Body of pancreas (tissue), 4 donors: Measurements from ENCODE around the gene ENOPH1. TPM values are rescaled to one million over a fixed set of nuclear protein-coding genes. Genes with fewer than 3 reads are reported as not detected.

Experiments used
- ATAC-seq: fragments of 150-250 bp; one replicate; pipeline ENCODE4 v1.9.1; 2016
- DNase-seq, 4 donors: peaks; one replicate each; pipeline ENCODE4 v3.0.0-alpha.2; 2019
- H3K27ac ChIP-seq, 4 donors: fragments of 200-600 bp; sonication (generic); 1 replicate in 3 of 4; 2 replicates in 1 of 4; pipeline versions ENCODE4 v1.5.1 to v1.6.1; 2016 to 2019; ENCODE audit warnings: mild to moderate bottlenecking in 1 of 4, mixed read lengths in 1 of 4, moderate library complexity in 1 of 4
- H3K27me3 ChIP-seq, 2 donors: fragments of 200-600 bp; sonication (generic); one replicate each; pipeline ENCODE4 v1.6.0; 2016; ENCODE audit warnings: mild to moderate bottlenecking in 1 of 2
- H3K36me3 ChIP-seq, 2 donors: fragments of 200-600 bp; sonication (generic); replicated peaks in 1 of 2; 2 replicates each; pipeline ENCODE4 v1.5.1; 2016; ENCODE audit warnings: low read depth in 2 of 2; ENCODE audit not compliant: insufficient read depth in 1 of 2
- H3K4me1 ChIP-seq: fragments of 200-600 bp; sonication (generic); one replicate; pipeline ENCODE4 v1.6.0; 2016
- H3K4me3 ChIP-seq, 2 donors: fragments of 200-600 bp; sonication (generic); 1 replicate in 1 of 2; 2 replicates in 1 of 2; pipeline ENCODE4 v1.5.1; 2016 to 2019
- H3K9me3 ChIP-seq, 3 donors: fragments of 200-600 bp; sonication (generic); 1 replicate in 2 of 3; 2 replicates in 1 of 3; pipeline ENCODE4 v1.5.1; 2016
- POLR2A ChIP-seq, 3 donors: fragments of 450-650 bp; IDR thresholded peaks; one replicate each; pipeline ENCODE4 v1.6.1; 2016; ENCODE audit warnings: antibody characterized with exemption in 3 of 3, mild to moderate bottlenecking in 2 of 3
- WGBS, 2 donors: methylation state at CpG; one replicate each; pipeline ENCODE4 v1.1.5; 2017; 5-methylcytosine and 5-hydroxymethylcytosine counted together
- intact Hi-C: fragments of 100-400 bp; cut with DNase I; formaldehyde crosslinking; loops from one replicate; pipeline ENCODE4 v1.15.1; 2023
- total RNA-seq, 2 donors: library from RNA; depleted of rRNA; stranded (reverse); fragments of >200 nt; gene quantifications; one replicate each; pipeline ENCODE4 v1.1.0, GENCODE V29; 2016
- TF ChIP-seq, protein P1 (sequence below), 7 experiments: fragments of 450-650 bp in 4 of 7; fragments of 200-600 bp in 3 of 7; sonication (generic) in 3 of 7; IDR thresholded peaks; one replicate each; pipeline ENCODE4 v1.5.1; 2016 to 2019; ENCODE audit warnings: antibody characterized with exemption in 7 of 7

The ENOPH1 gene
- total RNA-seq, 2 donors from 2014 or later, result 6.3 to 17.4 TPM

DNA sequence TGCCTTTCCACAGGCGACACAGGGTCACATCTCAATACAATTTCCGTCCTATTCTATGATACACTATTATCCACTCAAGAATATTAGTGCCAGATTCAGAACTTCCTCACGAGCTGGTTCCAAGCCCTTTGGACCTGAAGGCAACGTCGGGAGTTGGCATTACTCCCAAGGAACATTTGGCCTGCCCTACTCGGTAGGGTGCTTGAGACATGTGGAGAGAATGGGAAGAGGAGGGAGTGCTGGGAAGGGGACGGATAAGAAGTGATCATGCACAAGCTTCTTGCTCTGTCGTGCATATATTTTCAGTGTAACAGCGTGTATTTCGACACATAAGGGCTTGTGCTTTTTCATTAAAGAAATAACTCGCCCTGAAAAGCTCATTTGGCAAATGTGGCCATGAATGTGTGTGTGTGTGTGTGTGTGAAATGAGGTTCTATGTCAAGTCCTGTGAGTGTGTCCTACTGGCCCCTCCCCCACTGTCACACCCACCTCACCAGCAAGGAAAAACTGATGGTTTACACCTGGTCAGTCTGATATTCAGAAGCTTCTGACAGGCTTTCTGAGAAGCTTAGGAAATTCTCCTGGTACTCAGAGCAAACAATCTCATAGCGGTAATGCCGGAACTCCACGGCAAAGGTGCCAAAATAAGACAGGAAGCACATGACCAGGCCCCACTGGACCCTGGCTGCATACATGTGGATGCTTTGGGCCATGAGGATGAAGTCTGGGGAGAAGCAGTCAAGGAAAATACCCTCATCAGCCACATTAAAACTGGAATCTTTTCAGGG, 54.8 kb downstream of the ENOPH1 start:
- Histone ChIP-seq H3K4me1 (no peaks in the 10 kb centered on the region), H3K9me3 (no peaks in the 10 kb centered on the region), H3K36me3 (no peaks in the 10 kb centered on the region), H3K4me3 (no peak overlapping the region), H3K27me3 (no peaks in the 10 kb centered on the region), H3K27ac (no peak overlapping the region)
- intact Hi-C loops, result no loop called here
- 70 to 72% methylated on average over 14 of the region's 14 CpGs for WGBS, 2 donors
- DNase-seq (no peak), ATAC-seq (no peak)
- no peak for TF ChIP-seq POLR2A (IDR thresholded peaks at IDR 0.05)
- TF ChIP-seq, protein P1, sequence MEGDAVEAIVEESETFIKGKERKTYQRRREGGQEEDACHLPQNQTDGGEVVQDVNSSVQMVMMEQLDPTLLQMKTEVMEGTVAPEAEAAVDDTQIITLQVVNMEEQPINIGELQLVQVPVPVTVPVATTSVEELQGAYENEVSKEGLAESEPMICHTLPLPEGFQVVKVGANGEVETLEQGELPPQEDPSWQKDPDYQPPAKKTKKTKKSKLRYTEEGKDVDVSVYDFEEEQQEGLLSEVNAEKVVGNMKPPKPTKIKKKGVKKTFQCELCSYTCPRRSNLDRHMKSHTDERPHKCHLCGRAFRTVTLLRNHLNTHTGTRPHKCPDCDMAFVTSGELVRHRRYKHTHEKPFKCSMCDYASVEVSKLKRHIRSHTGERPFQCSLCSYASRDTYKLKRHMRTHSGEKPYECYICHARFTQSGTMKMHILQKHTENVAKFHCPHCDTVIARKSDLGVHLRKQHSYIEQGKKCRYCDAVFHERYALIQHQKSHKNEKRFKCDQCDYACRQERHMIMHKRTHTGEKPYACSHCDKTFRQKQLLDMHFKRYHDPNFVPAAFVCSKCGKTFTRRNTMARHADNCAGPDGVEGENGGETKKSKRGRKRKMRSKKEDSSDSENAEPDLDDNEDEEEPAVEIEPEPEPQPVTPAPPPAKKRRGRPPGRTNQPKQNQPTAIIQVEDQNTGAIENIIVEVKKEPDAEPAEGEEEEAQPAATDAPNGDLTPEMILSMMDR (IDR thresholded peaks at IDR 0.05), result no peak

DNA sequence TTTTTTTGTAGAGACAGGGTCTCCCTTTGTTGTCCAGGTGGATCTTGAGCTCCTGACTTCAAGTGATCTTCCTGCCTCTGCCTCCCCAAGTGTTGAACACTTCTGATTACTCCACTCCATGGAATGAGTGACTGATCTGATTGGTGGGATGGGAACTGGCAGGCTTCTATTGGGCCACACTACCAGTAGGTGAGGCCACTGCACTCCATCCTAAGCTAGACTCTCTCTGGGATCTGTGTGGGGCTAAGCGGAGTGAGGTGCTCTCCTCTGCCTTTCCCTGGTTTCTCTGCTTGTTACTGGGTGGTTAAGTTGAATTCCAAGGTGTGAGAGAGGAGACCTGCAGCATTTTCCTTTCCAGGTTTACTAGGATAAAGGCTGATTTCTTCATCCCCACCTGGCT, 58.7 kb downstream of the ENOPH1 start:
- DNase-seq (no peak), ATAC-seq (no peak)
- intact Hi-C loops, result no loop called here
- no peak overlapping the region for H3K27ac ChIP-seq
- no peaks in the 10 kb centered on the region for H3K9me3 ChIP-seq
- no peaks in the 10 kb centered on the region for H3K36me3 ChIP-seq
- peaks cover 7% of the 10 kb centered on the region for H3K4me1 ChIP-seq
- WGBS, 2 donors, result 71 to 91% methylated on average over 1 of the region's 1 CpG
- H3K4me3 ChIP-seq, result no peak overlapping the region
- TF ChIP-seq POLR2A (IDR thresholded peaks at IDR 0.05), result no peak
- TF ChIP-seq, protein P1 (IDR thresholded peaks at IDR 0.05), result no peak
- no peaks in the 10 kb centered on the region for H3K27me3 ChIP-seq

DNA sequence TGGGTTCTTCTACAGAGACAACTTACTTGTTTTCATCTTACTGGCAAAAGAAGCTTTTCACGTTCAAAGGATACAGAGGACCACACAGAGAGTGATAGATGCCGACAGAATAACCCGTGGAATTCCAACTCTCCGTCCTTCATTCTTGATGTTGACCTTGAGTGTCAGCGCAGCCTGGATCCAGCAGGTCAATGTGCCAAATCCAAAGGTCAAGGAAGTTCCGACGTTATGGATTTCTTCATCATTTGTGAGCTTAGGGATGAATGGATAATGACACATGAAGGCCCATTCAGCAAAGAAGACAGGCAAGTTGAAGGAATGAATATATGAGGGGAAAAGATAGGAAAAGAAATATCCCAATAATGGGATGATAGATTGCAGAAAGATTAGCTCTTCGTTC, 59.6 kb downstream of the ENOPH1 start:
- Histone ChIP-seq H3K4me3 (no peak overlapping the region), H3K4me1 (peaks cover 7% of the 10 kb centered on the region), H3K9me3 (no peaks in the 10 kb centered on the region), H3K27ac (no peak overlapping the region), H3K27me3 (no peaks in the 10 kb centered on the region), H3K36me3 (no peaks in the 10 kb centered on the region)
- no peak for ATAC-seq
- intact Hi-C loops, result no loop called here
- DNase-seq, result no peak
- WGBS, 2 donors, result 38 to 41% methylated on average over 8 of the region's 8 CpGs
- TF ChIP-seq, protein P1 (IDR thresholded peaks at IDR 0.05), result no peak
- no peak for TF ChIP-seq POLR2A (IDR thresholded peaks at IDR 0.05)

DNA sequence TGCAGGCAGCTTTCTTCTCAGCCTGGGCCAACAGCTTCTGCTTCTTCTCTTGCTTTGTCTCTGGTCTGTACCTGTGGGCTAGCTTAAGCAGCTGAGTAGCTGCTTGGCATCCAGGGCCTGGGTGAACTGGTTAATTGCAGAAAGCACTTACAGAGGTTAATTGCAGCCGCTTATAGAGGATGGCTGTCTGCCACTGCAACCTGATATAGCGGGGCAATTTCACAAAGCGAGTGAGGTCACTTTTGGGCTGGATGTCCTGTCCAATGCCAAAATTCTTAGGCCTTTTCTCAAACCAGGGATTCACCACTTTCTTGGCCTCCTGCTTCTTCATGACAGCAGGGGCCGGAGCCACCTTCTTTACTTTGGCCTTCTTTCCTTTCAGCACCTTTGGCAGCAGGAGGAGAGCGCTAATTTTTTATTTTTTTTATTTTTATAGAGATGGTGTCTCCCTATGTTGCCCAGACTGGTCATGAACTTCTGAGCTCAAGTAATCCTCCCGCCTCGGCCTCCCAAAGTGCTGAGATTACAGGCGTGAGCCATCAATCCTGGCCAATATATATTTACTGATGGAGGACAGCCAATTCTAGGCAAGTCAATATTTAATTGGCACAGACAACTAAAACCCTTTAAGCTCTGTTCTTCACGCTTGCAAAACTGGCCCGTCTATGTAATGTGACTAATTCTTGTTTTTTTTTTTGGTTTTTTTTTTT, 61.0 kb downstream of the ENOPH1 start:
- Histone ChIP-seq H3K4me3 (no peak overlapping the region), H3K9me3 (no peaks in the 10 kb centered on the region), H3K27me3 (no peaks in the 10 kb centered on the region), H3K36me3 (no peaks in the 10 kb centered on the region), H3K4me1 (peaks cover 7% of the 10 kb centered on the region), H3K27ac (no peak overlapping the region)
- peak; percentile 77 for ATAC-seq
- 47 to 53% methylated on average over 10 of the region's 10 CpGs for WGBS, 2 donors
- peak; percentile 14 to 53 (median 31) for DNase-seq
- TF ChIP-seq POLR2A (IDR thresholded peaks at IDR 0.05), result no peak
- TF ChIP-seq, protein P1 (IDR thresholded peaks at IDR 0.05), result no peak
- intact Hi-C loops, result no loop called here
